AML-193 (cell line): ENCODE measurements around the gene MAPKBP1.
A peak's percentile ranks its signal among the peaks of the same experiment; 100 is the strongest.

Source experiments
- DNase-seq, 2 experiments: peaks; one replicate each; lab custom pipeline; 2025; lab: John Stamatoyannopoulos, UW

Gene MAPKBP1

DNA sequence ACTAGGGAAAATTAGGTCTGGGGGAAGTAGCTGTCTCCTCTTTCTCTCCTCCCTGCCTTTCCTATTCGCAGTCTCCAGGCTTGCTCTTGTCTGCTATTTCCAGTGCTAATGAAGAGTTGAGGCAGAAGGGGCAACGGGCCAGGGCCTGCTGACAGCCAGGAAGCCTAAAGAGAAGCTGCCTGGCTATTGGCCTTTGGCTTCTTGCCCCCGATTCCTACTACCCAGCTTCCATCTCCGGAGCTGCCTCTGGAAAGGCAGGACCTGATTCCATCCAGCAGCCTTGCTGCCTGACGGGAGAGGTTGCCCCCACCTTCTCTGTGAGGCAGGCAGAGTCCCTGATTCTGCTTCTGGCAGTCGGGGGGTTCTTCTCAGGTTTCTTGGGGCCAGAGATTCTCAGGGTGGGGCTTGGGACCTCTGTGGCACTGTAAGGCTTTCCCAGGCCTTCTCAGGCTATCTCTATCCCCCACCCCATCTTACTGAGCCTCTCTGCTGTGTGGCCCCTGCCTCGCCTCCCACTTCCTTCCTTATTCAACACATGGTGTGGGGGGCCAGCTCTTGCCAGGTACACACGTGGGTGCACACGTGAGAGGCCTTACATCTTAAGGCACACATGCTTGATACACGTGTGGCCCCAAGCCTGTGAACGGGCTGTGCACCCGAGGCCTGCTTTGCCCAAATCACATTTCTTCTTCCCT, 35.4 kb downstream of the MAPKBP1 start:
- no peak for DNase-seq

DNA sequence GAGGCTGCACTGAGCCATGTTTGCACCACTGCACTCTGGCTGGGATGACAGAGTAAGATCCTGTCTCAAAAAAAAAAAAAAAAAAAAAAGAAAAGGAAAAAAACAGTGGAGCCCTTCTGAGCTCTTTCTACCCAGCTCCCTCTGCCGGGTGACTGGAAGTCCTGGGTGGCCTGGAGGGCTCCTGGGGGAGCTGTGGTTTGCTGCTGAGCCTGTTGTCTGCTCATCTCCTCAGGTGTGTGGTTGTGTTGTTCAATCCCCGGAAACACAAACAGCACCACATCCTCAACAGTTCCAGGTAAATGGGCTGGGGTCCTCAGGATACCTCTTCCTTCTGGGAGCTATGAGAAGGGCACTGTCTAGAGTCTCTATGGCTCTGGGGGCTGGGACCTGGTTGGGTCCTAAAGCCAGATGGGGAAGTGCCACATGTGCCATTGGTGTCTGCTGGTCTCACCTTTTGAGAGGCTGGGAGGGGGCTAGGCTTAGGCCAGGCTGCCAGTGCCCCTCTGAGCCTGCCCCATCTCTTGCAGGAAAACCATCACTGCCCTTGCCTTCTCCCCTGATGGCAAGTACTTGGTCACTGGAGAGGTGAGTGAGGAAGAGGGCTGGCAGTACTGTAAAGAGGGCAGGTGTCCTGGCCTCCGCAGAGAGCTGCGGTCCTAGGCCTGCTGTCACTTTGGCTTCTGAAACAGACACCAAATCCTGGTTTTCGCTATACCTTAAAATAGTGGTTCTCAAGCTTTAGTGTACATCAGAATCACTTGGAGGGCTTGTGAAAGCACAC, 36.6 kb downstream of the MAPKBP1 start:
- DNase-seq, result no peak

DNA sequence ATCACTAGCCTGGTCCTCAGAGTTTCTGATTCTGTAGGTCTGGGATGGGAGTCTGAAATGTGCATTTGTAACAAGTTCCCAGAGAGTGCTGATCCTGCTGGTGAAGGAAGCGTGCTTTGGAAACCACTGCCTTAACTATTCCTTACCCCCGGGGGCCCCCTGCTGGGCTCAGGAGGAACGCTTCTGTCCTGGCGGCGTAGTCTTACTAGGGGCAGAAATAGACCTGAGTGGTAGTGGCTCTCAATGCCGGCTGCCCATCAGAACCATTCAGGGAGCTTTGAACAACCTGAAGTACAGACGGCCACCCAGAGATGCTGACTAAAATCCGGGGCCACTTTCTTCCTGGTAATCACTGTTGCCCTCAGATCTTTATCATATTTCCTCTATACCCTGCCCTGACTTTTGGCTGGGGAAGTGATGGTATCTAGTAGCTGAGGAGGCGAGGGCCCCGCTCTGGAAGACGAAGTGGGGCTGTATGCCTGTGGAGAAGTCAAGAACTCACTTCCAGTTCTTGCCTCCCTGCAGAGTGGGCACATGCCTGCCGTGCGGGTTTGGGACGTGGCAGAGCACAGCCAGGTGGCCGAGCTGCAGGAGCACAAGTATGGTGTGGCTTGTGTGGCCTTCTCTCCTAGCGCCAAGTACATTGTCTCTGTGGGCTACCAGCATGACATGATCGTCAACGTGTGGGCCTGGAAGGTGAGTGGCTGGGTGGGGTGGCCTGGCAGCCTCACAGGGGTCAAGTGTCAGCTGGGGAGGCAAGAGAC, 37.3 kb downstream of the MAPKBP1 start:
- peak; percentile 71 to 80 for DNase-seq

- DNase-seq, result no peak
Observed at GRCh38 chr15:41812820-41813375, 38.6 kb downstream of the MAPKBP1 start.

GRCh38 chr15:41813426-41813825, 39.1 kb downstream of the MAPKBP1 start:
- DNase-seq, result no peak

- DNase-seq, result no peak
Observed at GRCh38 chr15:41814534-41814933, 40.2 kb downstream of the MAPKBP1 start.

- no peak for DNase-seq
Observed at GRCh38 chr15:41816788-41817187, 42.5 kb downstream of the MAPKBP1 start.

DNA sequence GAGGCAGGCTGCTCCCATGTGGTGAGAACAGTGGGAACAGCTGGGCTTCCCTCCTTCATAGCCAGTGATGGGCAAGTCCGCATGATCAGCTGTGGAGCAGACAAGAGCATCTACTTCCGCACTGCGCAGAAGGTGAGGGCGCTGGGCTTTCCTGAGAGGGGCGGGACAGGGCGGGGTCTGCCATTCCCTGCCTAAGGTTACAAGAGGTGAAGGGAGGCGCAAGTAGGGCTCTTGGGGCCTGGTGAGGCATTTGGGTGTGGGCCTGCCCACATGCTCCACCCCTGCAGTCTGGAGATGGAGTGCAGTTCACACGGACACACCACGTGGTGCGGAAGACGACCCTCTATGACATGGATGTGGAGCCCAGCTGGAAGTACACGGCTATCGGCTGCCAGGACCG, 43.0 kb downstream of the MAPKBP1 start:
- no peak for DNase-seq

- no peak for DNase-seq
Observed at GRCh38 chr15:41817781-41818180, 43.5 kb downstream of the MAPKBP1 start.

GRCh38 chr15:41819455-41820050, 45.3 kb downstream of the MAPKBP1 start:
- DNase-seq, result no peak

DNA sequence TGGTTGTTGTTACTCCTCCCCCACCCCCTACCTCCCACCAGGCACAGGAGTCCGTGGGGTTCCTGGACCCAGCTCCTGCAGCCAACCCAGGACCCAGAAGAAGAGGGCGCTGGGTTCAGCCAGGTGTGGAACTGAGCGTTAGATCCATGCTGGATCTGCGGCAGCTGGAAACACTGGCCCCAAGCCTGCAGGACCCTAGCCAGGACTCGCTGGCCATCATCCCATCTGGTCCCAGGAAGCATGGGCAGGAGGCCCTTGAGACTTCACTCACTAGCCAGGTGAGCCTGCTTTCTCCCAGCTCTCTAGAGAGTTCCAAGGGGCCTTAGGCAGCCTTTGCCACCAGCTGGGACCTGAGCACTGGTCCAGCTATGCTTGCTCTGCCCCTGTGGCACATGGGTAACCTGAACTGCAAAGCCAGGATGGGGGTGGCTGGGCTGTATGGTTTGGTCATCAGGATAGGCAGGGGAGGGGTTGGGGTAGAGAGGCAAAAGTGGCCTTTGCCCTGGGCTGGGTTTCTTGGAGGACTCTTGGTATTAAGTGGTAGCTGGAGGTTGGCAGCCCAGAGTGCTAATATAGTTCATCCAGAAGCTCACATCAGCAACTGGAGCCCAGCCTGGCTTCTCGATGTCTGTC, 46.6 kb downstream of the MAPKBP1 start:
- DNase-seq, result no peak

- no peak for DNase-seq
Observed at GRCh38 chr15:41821831-41822230, 47.5 kb downstream of the MAPKBP1 start.

- DNase-seq, result no peak
Observed at GRCh38 chr15:41822471-41822870, 48.2 kb downstream of the MAPKBP1 start.

DNA sequence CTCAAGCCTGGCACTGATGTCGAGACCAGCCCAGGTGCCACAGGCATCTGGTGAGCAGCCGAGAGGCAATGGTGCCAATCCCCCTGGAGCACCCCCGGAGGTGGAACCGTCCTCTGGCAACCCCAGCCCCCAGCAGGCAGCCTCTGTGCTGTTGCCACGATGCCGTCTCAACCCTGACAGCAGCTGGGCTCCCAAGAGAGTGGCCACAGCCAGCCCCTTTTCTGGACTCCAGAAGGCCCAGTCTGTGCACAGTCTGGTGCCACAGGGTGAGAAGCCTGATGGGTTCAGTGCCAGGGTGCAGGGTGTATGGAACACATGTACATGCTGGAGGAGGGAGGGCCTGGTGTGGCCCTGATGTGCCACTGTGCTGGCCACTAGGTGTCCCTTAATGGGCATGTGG, 48.7 kb downstream of the MAPKBP1 start:
- no peak for DNase-seq

- DNase-seq, result no peak
Observed at GRCh38 chr15:41823502-41823901, 49.2 kb downstream of the MAPKBP1 start.

GRCh38 chr15:41824062-41824745, 49.9 kb downstream of the MAPKBP1 start:
- no peak for DNase-seq

DNA sequence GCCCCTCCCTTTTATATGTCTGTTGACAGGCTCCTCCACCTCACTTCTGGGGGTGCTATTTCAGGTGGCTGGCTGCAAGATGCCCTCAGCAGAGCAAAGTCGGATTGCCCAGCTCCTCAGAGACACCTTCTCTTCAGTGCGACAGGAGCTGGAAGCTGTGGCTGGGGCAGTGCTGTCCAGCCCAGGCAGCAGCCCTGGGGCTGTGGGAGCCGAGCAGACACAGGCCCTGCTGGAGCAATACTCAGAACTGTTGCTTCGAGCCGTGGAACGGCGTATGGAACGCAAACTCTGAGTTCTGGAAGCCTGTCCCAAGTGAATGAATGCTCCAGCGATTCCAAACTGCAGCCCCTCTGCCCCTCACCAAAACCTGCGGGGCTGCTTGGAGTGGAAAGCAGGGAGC, 50.9 kb downstream of the MAPKBP1 start:
- DNase-seq, result no peak

GRCh38 chr15:41825572-41826535, 51.6 kb downstream of the MAPKBP1 start:
- DNase-seq, result no peak

DNA sequence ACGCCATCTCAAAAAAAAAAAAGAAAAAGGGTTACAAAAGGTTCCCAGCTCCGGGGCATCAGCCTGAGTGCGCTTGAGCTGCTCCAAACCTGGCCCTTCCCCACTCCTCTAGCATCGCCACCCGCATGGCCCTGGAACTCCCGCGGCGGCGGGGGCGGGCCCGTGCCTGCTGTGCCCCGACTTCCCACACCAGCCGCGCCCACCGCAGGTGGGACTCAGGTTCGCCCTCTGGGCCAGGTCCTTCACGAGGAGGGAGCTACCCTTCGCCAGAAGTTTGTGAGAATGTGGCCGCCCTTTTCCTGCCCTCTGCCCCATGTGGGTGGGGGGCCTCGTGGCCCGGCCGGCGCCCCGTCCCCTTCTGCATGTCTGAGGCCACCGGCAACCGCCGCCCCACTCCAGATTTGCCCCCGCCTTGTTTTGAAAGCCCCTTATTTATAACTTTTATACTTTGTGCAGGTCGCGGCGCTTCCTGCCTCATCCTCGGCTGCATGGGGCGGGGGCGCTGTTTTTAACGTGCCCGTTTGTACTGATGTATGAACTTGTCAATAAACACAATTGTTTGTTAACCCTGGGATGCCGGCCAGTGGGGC, 53.1 kb downstream of the MAPKBP1 start:
- DNase-seq, result no peak
